Measurements from ENCODE around the gene CTTN. TPM values are rescaled to one million over a fixed set of nuclear protein-coding genes. Genes with fewer than 3 reads are reported as not detected.

The CTTN gene
- total and polyA plus RNA-seq, 9 of the 15 experiments (the other 6 are each of a cell fraction or from before 2014, with no cell fraction given) = 9.9 to 158 (median 99.7) TPM

GRCh38 chr11:70413151-70413550 lies 14.8 kb downstream of the CTTN start:
- in situ Hi-C loops (cut with MboI) (no loop called here), intact Hi-C loops (cut with micrococcal nuclease) (no loop called here)
- H3K4me2 ChIP-seq (ENCODE audit: insufficient read depth, low read length) = no peak overlapping the region
- no peaks in the 10 kb centered on the region for H3K27me3 ChIP-seq (ENCODE audit: control insufficient read depth in 2 of 2, insufficient read depth in 2 of 2, low read length in 2 of 2)
- no peak overlapping the region for H3K9ac ChIP-seq (ENCODE audit: insufficient read depth in 1 of 2, low read depth in 2 of 2, low read length in 2 of 2)
- H3K4me3 ChIP-seq = no peak overlapping the region
- ChIA-PET CTCF (ENCODE audit: low intra/inter-chr PET ratio) (no interaction called here), POLR2A (interaction anchor here (0.7 kb wide), 1 partner anchor 330 kb away, joined by 3 read pairs; no protein-coding TSS in a partner anchor)
- no peaks in the 10 kb centered on the region for H3K79me2 ChIP-seq (ENCODE audit: control insufficient read depth, insufficient read depth, low read length)
- FAIRE-seq = no peak
- 98% methylated on average over 8 of the region's 10 CpGs for WGBS (ENCODE audit: insufficient coverage, low coverage, missing lambda C conversion rate)
- peaks cover 0 to 3% of the 10 kb centered on the region in 2 experiments; a peak in 3 of 5 replicates for H3K4me1 ChIP-seq (replicated peaks in 1 of 2; ENCODE audit: control insufficient read depth in 2 of 2, insufficient read depth in 2 of 2, low read length in 2 of 2)
- BruUV-seq (replicated peaks) = no TSS peak
- no peak overlapping the region for H2AFZ ChIP-seq (ENCODE audit: low read depth, low read length)
- H3K9me1 ChIP-seq (ENCODE audit: control insufficient read depth, insufficient read depth, low read length) = peaks cover 4% of the 10 kb centered on the region
- DNase-seq (ENCODE audit: extremely low read depth in 1 of 4, low spot score in 3 of 4) = no peak
- no peak for TF ChIP-seq ZNF444 (CRISPR knock-in tag; IDR thresholded peaks at IDR 0.05)
- TF ChIP-seq TBP (optimal IDR thresholded peaks at IDR 0.05; ENCODE audit: low read depth, low read length) = no peak
- TF ChIP-seq MTF1 (CRISPR knock-in tag; IDR thresholded peaks at IDR 0.05; ENCODE audit: borderline replicate concordance) = no peak
- no peak for TF ChIP-seq ELF1 (tag; IDR thresholded peaks at IDR 0.05)
- TF ChIP-seq ARID1B (IDR thresholded peaks at IDR 0.05) = no peak
- TF ChIP-seq KDM4B (IDR thresholded peaks at IDR 0.05; ENCODE audit: borderline replicate concordance in 2 of 2, low read depth in 1 of 2) = no peak
- no peak for TF ChIP-seq USF1 (CRISPR knock-in tag; IDR thresholded peaks at IDR 0.05)
- TF ChIP-seq USF2 (CRISPR knock-in tag; IDR thresholded peaks at IDR 0.05) = no peak
- TF ChIP-seq PHF21A (IDR thresholded peaks at IDR 0.05; ENCODE audit: borderline replicate concordance, low read depth) = no peak
- TF ChIP-seq POLR2A (conservative IDR thresholded peaks at IDR 0.05) = no peak
- H3K9me3 ChIP-seq (replicated peaks; ENCODE audit: control insufficient read depth, insufficient read depth, low read depth, low read length) = no peaks in the 10 kb centered on the region; the same call in 1 of the 2 replicates
- no peak overlapping the region; the same call in 2 of the 3 replicates for H3K27ac ChIP-seq (ENCODE audit: extremely low read depth, low read depth, low read length)
- H4K20me1 ChIP-seq (replicated peaks; ENCODE audit: control insufficient read depth, insufficient read depth, low read length) = no peaks in the 10 kb centered on the region
- no peak for ATAC-seq
- peaks cover 96% of the 10 kb centered on the region for H3K36me3 ChIP-seq (ENCODE audit: control insufficient read depth, insufficient read depth, low read length)

All from K562 (cell line).